ENCODE results near the gene SIGLEC10. TPM values are rescaled to one million over a fixed set of nuclear protein-coding genes. Genes with fewer than 3 reads are reported as not detected.

The SIGLEC10 gene
- total and polyA plus RNA-seq, 9 of the 15 experiments (the other 6 are each of a cell fraction or from before 2014, with no cell fraction given), result 0.10 to 1.8 (median 0.82) TPM

DNA sequence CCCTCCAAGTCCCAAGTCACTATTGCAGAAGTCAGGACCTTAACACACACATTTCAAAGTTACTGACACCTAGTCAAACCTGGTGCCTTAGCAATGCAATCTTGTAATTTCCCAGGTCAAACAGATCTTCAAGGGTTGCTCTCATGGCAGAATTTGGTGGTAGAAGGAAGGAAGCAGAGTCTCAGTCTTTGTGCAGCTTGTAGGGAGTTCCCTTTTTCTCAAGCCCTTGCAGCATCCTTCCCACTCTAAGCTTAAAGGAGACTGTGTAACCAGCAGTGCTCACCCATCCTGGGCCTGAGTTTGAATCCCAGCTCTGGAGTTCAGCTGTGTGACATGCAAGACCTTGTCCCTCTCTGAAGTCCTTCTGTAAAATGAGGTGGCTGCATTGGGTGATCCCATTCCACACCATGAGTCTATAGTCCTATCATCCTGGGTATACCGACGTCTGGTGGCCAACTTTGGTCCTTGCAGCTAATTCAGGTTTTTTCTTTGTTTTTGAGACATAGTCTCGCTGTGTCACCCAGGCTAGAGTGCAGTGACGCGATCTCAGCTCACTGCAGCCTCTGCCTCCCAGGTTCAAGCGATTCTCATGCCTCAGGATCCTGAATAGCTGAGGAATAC, 9.8 kb downstream of the SIGLEC10 start (continued):
- TF ChIP-seq, protein P1, sequence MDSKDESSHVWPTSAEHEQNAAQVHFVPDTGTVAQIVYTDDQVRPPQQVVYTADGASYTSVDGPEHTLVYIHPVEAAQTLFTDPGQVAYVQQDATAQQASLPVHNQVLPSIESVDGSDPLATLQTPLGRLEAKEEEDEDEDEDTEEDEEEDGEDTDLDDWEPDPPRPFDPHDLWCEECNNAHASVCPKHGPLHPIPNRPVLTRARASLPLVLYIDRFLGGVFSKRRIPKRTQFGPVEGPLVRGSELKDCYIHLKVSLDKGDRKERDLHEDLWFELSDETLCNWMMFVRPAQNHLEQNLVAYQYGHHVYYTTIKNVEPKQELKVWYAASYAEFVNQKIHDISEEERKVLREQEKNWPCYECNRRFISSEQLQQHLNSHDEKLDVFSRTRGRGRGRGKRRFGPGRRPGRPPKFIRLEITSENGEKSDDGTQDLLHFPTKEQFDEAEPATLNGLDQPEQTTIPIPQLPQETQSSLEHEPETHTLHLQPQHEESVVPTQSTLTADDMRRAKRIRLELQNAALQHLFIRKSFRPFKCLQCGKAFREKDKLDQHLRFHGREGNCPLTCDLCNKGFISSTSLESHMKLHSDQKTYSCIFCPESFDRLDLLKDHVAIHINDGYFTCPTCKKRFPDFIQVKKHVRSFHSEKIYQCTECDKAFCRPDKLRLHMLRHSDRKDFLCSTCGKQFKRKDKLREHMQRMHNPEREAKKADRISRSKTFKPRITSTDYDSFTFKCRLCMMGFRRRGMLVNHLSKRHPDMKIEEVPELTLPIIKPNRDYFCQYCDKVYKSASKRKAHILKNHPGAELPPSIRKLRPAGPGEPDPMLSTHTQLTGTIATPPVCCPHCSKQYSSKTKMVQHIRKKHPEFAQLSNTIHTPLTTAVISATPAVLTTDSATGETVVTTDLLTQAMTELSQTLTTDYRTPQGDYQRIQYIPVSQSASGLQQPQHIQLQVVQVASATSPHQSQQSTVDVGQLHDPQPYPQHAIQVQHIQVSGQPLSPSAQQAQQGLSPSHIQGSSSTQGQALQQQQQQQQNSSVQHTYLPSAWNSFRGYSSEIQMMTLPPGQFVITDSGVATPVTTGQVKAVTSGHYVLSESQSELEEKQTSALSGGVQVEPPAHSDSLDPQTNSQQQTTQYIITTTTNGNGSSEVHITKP (IDR thresholded peaks at IDR 0.05; ENCODE audit: partially characterized antibody), result peak; percentile 80
- TF ChIP-seq DDX20 (tag; IDR thresholded peaks at IDR 0.05; ENCODE audit: low read depth) (no peak), ZFP36 (IDR thresholded peaks at IDR 0.05; ENCODE audit: low read depth, low read length, partially characterized antibody) (peak; percentile 77)
- TF ChIP-seq, protein P2, sequence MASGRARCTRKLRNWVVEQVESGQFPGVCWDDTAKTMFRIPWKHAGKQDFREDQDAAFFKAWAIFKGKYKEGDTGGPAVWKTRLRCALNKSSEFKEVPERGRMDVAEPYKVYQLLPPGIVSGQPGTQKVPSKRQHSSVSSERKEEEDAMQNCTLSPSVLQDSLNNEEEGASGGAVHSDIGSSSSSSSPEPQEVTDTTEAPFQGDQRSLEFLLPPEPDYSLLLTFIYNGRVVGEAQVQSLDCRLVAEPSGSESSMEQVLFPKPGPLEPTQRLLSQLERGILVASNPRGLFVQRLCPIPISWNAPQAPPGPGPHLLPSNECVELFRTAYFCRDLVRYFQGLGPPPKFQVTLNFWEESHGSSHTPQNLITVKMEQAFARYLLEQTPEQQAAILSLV (tag; IDR thresholded peaks at IDR 0.05), result no peak
- TF ChIP-seq, protein P3, sequence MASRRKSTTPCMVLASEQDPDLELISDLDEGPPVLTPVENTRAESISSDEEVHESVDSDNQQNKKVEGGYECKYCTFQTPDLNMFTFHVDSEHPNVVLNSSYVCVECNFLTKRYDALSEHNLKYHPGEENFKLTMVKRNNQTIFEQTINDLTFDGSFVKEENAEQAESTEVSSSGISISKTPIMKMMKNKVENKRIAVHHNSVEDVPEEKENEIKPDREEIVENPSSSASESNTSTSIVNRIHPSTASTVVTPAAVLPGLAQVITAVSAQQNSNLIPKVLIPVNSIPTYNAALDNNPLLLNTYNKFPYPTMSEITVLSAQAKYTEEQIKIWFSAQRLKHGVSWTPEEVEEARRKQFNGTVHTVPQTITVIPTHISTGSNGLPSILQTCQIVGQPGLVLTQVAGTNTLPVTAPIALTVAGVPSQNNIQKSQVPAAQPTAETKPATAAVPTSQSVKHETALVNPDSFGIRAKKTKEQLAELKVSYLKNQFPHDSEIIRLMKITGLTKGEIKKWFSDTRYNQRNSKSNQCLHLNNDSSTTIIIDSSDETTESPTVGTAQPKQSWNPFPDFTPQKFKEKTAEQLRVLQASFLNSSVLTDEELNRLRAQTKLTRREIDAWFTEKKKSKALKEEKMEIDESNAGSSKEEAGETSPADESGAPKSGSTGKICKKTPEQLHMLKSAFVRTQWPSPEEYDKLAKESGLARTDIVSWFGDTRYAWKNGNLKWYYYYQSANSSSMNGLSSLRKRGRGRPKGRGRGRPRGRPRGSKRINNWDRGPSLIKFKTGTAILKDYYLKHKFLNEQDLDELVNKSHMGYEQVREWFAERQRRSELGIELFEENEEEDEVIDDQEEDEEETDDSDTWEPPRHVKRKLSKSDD (conservative IDR thresholded peaks at IDR 0.05; ENCODE audit: low read length), result no peak
- TF ChIP-seq, protein P4, sequence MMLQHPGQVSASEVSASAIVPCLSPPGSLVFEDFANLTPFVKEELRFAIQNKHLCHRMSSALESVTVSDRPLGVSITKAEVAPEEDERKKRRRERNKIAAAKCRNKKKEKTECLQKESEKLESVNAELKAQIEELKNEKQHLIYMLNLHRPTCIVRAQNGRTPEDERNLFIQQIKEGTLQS (IDR thresholded peaks at IDR 0.05), result no peak
- TF ChIP-seq, protein P4 (CRISPR knock-in tag; conservative IDR thresholded peaks at IDR 0.05), result no peak
- TF ChIP-seq, protein P5, sequence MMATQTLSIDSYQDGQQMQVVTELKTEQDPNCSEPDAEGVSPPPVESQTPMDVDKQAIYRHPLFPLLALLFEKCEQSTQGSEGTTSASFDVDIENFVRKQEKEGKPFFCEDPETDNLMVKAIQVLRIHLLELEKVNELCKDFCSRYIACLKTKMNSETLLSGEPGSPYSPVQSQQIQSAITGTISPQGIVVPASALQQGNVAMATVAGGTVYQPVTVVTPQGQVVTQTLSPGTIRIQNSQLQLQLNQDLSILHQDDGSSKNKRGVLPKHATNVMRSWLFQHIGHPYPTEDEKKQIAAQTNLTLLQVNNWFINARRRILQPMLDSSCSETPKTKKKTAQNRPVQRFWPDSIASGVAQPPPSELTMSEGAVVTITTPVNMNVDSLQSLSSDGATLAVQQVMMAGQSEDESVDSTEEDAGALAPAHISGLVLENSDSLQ (IDR thresholded peaks at IDR 0.05), result no peak
- TF ChIP-seq, protein P6, sequence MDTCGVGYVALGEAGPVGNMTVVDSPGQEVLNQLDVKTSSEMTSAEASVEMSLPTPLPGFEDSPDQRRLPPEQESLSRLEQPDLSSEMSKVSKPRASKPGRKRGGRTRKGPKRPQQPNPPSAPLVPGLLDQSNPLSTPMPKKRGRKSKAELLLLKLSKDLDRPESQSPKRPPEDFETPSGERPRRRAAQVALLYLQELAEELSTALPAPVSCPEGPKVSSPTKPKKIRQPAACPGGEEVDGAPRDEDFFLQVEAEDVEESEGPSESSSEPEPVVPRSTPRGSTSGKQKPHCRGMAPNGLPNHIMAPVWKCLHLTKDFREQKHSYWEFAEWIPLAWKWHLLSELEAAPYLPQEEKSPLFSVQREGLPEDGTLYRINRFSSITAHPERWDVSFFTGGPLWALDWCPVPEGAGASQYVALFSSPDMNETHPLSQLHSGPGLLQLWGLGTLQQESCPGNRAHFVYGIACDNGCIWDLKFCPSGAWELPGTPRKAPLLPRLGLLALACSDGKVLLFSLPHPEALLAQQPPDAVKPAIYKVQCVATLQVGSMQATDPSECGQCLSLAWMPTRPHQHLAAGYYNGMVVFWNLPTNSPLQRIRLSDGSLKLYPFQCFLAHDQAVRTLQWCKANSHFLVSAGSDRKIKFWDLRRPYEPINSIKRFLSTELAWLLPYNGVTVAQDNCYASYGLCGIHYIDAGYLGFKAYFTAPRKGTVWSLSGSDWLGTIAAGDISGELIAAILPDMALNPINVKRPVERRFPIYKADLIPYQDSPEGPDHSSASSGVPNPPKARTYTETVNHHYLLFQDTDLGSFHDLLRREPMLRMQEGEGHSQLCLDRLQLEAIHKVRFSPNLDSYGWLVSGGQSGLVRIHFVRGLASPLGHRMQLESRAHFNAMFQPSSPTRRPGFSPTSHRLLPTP (IDR thresholded peaks at IDR 0.05; ENCODE audit: borderline replicate concordance, extremely low read depth, insufficient read length), result no peak

Data from K562 (cell line).